Measurements from ENCODE around the gene ZNF462. TPM values are rescaled to one million over a fixed set of nuclear protein-coding genes. Genes with fewer than 3 reads are reported as not detected.

Gene ZNF462, protein sequence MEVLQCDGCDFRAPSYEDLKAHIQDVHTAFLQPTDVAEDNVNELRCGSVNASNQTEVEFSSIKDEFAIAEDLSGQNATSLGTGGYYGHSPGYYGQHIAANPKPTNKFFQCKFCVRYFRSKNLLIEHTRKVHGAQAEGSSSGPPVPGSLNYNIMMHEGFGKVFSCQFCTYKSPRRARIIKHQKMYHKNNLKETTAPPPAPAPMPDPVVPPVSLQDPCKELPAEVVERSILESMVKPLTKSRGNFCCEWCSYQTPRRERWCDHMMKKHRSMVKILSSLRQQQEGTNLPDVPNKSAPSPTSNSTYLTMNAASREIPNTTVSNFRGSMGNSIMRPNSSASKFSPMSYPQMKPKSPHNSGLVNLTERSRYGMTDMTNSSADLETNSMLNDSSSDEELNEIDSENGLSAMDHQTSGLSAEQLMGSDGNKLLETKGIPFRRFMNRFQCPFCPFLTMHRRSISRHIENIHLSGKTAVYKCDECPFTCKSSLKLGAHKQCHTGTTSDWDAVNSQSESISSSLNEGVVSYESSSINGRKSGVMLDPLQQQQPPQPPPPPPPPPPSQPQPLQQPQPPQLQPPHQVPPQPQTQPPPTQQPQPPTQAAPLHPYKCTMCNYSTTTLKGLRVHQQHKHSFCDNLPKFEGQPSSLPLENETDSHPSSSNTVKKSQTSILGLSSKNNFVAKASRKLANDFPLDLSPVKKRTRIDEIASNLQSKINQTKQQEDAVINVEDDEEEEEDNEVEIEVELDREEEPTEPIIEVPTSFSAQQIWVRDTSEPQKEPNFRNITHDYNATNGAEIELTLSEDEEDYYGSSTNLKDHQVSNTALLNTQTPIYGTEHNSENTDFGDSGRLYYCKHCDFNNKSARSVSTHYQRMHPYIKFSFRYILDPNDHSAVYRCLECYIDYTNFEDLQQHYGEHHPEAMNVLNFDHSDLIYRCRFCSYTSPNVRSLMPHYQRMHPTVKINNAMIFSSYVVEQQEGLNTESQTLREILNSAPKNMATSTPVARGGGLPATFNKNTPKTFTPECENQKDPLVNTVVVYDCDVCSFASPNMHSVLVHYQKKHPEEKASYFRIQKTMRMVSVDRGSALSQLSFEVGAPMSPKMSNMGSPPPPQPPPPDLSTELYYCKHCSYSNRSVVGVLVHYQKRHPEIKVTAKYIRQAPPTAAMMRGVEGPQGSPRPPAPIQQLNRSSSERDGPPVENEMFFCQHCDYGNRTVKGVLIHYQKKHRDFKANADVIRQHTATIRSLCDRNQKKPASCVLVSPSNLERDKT (N-terminal part only)
- polyA plus RNA-seq (2011; rRNA removed) (3.9 and 5.4 TPM in 2 replicates), polyA plus RNA-seq (2017; fragmentation: RNase III; extraction: RNeasy Plus Mini Kit Qiagen cat#74134 plus additional on column Dnase treatment) (2.4 to 3.0 TPM (median 2.5 TPM) in 3 replicates), polyA minus RNA-seq (2011; rRNA and poly(A)+ RNA removed) (29.6 and 34.8 TPM in 2 replicates)
- 1.4 and 1.8 TPM in 2 replicates for polyA plus RNA-seq (2012; cell fraction: cytosol; rRNA removed)
- 2.7 and 4.2 TPM in 2 replicates for polyA plus RNA-seq (2012; cell fraction: nucleus; rRNA removed)

DNA sequence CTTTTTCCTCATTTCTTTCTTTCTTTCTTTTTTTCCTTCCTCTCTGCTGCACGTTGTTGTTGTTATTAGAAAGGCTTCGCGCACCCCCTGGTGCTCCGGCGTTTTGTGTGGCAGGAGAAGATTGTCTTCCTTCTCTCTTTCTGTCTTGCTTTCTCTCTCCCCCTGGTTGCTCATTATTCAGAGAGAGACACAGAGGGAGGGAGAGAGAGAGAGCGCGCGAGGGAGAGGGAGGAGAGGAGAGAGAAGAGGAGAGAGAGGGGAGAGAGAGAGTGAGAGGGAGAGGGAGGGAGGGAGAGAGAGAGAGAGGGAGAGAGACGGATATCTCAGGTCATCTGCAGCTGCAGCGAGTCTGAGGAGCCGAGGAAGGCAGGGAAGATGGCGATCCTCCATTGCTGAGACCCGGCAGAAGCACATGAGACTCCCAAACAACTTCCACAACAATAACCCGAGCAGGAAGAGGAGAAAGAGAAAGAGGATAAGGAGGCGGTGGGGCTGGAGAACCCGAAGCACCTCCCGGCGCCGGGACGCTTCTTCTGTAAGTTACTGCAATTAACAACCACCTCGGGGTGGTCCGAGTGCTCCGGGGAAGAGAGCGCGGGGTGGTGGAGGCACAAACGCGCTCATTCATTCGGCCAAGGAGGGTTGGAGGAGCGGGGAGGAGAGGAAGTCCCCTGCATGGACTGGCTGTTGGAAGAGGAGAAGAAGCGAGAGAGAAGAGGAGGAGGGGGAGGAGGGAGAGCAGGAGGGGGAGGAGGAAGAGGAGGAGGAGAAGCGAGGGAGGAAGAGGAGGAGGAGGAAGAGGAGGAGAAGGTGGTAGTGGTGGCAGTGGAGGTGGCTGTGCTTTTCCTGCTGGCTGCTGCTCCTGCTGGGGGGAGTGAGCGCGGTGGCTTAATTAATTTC is at the start of gene ZNF462:
Gene ZNF462, plus strand, starts transcription at position 346 of the 900 bp plus-strand sequence. CDS start 60,218 bp downstream, outside the sequence.
- Histone ChIP-seq H3K4me1 (peaks cover 13% of the 10 kb centered on the region; the same call in 1 of the 3 replicates), H3K9me3 (no peaks in the 10 kb centered on the region), H3K4me2 (peak within 1 kb of the TSS; percentile 92), H3K27ac (peak within 1 kb of the TSS; percentile 85 to 93), H3K4me3 (peak within 1 kb of the TSS; percentile 81)
- CTCF ChIA-PET, result interaction anchor here (0.6 to 1.7 kb wide), 13 partner anchors 13 to 1819 kb away, joined by 3 to 6 read pairs (median 4); no protein-coding TSS in a partner anchor
- 2% methylated on average over 32 of the region's 33 CpGs for WGBS (ENCODE audit: missing lambda C conversion rate)
- peak; percentile 51 to 62 for ATAC-seq
- POLR2A ChIA-PET, result interaction anchor here (0.8 to 0.9 kb wide), 2 partner anchors 94 to 124 kb away, joined by 4 read pairs; no protein-coding TSS in a partner anchor
- no peak for FAIRE-seq
- DNase-seq (ENCODE audit: low read depth in 1 of 2, low spot score in 1 of 2), result peak; percentile 43 to 63
- TF ChIP-seq GATA3 (IDR thresholded peaks at IDR 0.05; ENCODE audit: borderline replicate concordance) (no peak), NR3C1 (IDR thresholded peaks at IDR 0.05) (no peak), TFCP2L1 (CRISPR knock-in tag; IDR thresholded peaks at IDR 0.05) (no peak), EHF (CRISPR knock-in tag; IDR thresholded peaks at IDR 0.05) (no peak), RFX5 (IDR thresholded peaks at IDR 0.05) (no peak), EHMT2 (IDR thresholded peaks at IDR 0.05; ENCODE audit: low read depth) (no peak), HDAC2 (IDR thresholded peaks at IDR 0.05) (no peak), RNF2 (IDR thresholded peaks at IDR 0.05; ENCODE audit: borderline replicate concordance, low read depth) (no peak), KDM1A (IDR thresholded peaks at IDR 0.05; ENCODE audit: low read depth) (no peak), RAD21 (conservative IDR thresholded peaks at IDR 0.05 in 1 of 2, IDR thresholded peaks at IDR 0.05 in 1 of 2) (peak; percentile 26 to 55; a peak in 3 of 5 replicates), ZFP36 (IDR thresholded peaks at IDR 0.05; ENCODE audit: borderline replicate concordance, partially characterized antibody) (no peak), JUN (IDR thresholded peaks at IDR 0.05) (peak in 1 of 2 experiments; percentile 18; a peak in 2 of 5 replicates), POLR2A (IDR thresholded peaks at IDR 0.05; ENCODE audit: low read length) (peak; percentile 42; the same call in 1 of the 2 replicates), CHD2 (IDR thresholded peaks at IDR 0.05; ENCODE audit: low read length, partially characterized antibody) (no peak)
- TF ChIP-seq, protein P1, sequence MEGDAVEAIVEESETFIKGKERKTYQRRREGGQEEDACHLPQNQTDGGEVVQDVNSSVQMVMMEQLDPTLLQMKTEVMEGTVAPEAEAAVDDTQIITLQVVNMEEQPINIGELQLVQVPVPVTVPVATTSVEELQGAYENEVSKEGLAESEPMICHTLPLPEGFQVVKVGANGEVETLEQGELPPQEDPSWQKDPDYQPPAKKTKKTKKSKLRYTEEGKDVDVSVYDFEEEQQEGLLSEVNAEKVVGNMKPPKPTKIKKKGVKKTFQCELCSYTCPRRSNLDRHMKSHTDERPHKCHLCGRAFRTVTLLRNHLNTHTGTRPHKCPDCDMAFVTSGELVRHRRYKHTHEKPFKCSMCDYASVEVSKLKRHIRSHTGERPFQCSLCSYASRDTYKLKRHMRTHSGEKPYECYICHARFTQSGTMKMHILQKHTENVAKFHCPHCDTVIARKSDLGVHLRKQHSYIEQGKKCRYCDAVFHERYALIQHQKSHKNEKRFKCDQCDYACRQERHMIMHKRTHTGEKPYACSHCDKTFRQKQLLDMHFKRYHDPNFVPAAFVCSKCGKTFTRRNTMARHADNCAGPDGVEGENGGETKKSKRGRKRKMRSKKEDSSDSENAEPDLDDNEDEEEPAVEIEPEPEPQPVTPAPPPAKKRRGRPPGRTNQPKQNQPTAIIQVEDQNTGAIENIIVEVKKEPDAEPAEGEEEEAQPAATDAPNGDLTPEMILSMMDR (IDR thresholded peaks at IDR 0.05), result peak; percentile 31; the same call in 2 of the 3 replicates
- TF ChIP-seq, protein P2, sequence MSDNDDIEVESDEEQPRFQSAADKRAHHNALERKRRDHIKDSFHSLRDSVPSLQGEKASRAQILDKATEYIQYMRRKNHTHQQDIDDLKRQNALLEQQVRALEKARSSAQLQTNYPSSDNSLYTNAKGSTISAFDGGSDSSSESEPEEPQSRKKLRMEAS (IDR thresholded peaks at IDR 0.05), result peak; percentile 27

DNA sequence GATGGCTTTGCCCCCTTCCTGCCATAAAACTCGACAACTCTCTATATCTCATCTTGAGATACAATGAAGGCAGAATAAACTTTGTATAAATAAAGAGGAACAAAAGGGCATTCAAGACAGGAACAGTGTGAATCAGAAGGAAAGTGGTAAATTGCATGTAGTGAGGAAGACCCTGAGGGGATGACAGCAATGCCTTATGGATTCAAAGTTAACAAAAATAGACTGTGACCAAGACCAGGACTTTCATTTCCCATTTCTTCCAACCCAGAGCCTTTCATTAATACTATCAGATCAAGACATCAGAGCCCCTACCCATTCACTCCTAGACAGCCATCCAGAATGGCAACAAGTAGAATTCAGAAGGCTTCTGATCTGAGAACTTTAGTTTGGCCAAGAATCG is 46.4 kb upstream of the ZNF462 start:
- Histone ChIP-seq H3K4me2 (no peak overlapping the region), H3K4me3 (no peak overlapping the region), H3K9me3 (no peaks in the 10 kb centered on the region), H3K4me1 (no peaks in the 10 kb centered on the region), H3K27ac (no peak overlapping the region)
- 1% methylated on average over 2 of the region's 2 CpGs for WGBS (ENCODE audit: missing lambda C conversion rate)
- DNase-seq (ENCODE audit: low read depth in 1 of 2, low spot score in 1 of 2) (no peak), FAIRE-seq (no peak), ATAC-seq (no peak)
- CTCF ChIA-PET, result no interaction called here
- POLR2A ChIA-PET, result no interaction called here
- TF ChIP-seq ELK1 (IDR thresholded peaks at IDR 0.05; ENCODE audit: low read depth, low read length) (no peak), CEBPB (IDR thresholded peaks at IDR 0.05) (no peak), FOSL2 (IDR thresholded peaks at IDR 0.05) (no peak), FOSL2 (CRISPR knock-in tag; IDR thresholded peaks at IDR 0.05) (no peak), BHLHE40 (IDR thresholded peaks at IDR 0.05; ENCODE audit: low read depth, low read length) (no peak), RARB (CRISPR knock-in tag; IDR thresholded peaks at IDR 0.05) (no peak), GATA3 (IDR thresholded peaks at IDR 0.05; ENCODE audit: borderline replicate concordance) (no peak), MAFK (IDR thresholded peaks at IDR 0.05; ENCODE audit: partially characterized antibody) (no peak), CHD4 (IDR thresholded peaks at IDR 0.05; ENCODE audit: borderline replicate concordance) (no peak), RAD21 (conservative IDR thresholded peaks at IDR 0.05 in 1 of 2, IDR thresholded peaks at IDR 0.05 in 1 of 2) (no peak), KDM1A (IDR thresholded peaks at IDR 0.05; ENCODE audit: low read depth) (no peak), EP300 (IDR thresholded peaks at IDR 0.05) (no peak), SREBF2 (IDR thresholded peaks at IDR 0.05) (no peak), CBX8 (IDR thresholded peaks at IDR 0.05) (no peak), ZNF302 (CRISPR knock-in tag; IDR thresholded peaks at IDR 0.05) (no peak)
- TF ChIP-seq, protein P3, sequence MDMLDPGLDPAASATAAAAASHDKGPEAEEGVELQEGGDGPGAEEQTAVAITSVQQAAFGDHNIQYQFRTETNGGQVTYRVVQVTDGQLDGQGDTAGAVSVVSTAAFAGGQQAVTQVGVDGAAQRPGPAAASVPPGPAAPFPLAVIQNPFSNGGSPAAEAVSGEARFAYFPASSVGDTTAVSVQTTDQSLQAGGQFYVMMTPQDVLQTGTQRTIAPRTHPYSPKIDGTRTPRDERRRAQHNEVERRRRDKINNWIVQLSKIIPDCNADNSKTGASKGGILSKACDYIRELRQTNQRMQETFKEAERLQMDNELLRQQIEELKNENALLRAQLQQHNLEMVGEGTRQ (IDR thresholded peaks at IDR 0.05), result no peak
